Endothelial cell of umbilical vein (primary cell): ENCODE results near the gene ADCY2. TPM values are rescaled to one million over a fixed set of nuclear protein-coding genes. Genes with fewer than 3 reads are reported as not detected.

ENCODE experiments used
- BruUV-seq: library from RNA; stranded (reverse); fragments of 400-500 nt; replicated peaks from 2 replicates; lab custom pipeline; 2021; lab: Mats Ljungman, UMichigan
- CTCF ChIA-PET: fragments of 300-600, 350-600 bp; sonication (Branson Sonifier 250); formaldehyde crosslinking; loops from one replicate; lab custom pipeline; 2021; ENCODE audit warnings: antibody characterized with exemption, inconsistent platforms; lab: Charles Lee
- POLR2A ChIA-PET: fragments of 300-600, 350-600 bp; sonication (Branson Sonifier 250); formaldehyde crosslinking; loops from one replicate; lab custom pipeline; 2021; ENCODE audit warnings: antibody characterized with exemption, inconsistent platforms; lab: Charles Lee
- DNase-seq: peaks from one replicate; pipeline ENCODE4 v3.0.0-alpha.2; 2011; ENCODE audit warnings: low read depth, low spot score
- FAIRE-seq: peaks from 2 replicates; lab custom pipeline; 2011; peaks lifted over from hg19 to GRCh38; lab: Jason Lieb, UNC
- H2AFZ ChIP-seq: 2 replicates; pipeline ENCODE4 v1.6.0; 2012; ENCODE audit warnings: low read depth, low read length, control low read depth, inconsistent platforms
- H3K27ac ChIP-seq: 2 replicates; pipeline ENCODE4 v1.5.1; 2011; ENCODE audit warnings: low read depth, mild to moderate bottlenecking, control low read depth, low read length, moderate library complexity; ENCODE audit not compliant: insufficient read depth
- H3K27me3 ChIP-seq, 2 experiments: 2 replicates each; pipeline versions ENCODE4 v1.6.0 to v1.6.1; 2011; ENCODE audit warnings: low read length in 2 of 2, mixed read lengths in 1 of 2; ENCODE audit not compliant: control insufficient read depth in 2 of 2, insufficient read depth in 2 of 2
- H3K36me3 ChIP-seq, 2 experiments: 2 replicates in 1 of 2; 3 replicates in 1 of 2; pipeline ENCODE4 v1.5.1; 2011; ENCODE audit warnings: low read length in 2 of 2, mild to moderate bottlenecking in 1 of 2, moderate library complexity in 1 of 2; ENCODE audit not compliant: control insufficient read depth in 2 of 2, insufficient read depth in 2 of 2; ENCODE audit errors: extremely low read depth in 1 of 2
- H3K4me1 ChIP-seq: 3 replicates; pipeline ENCODE4 v1.5.1; 2011; ENCODE audit warnings: mild to moderate bottlenecking, low read length; ENCODE audit not compliant: control insufficient read depth, insufficient read depth; ENCODE audit errors: extremely low read depth
- H3K4me2 ChIP-seq: 2 replicates; pipeline ENCODE4 v1.6.1; 2011; ENCODE audit warnings: low read length, control low read depth, mixed read lengths; ENCODE audit not compliant: insufficient read depth
- H3K4me3 ChIP-seq, 3 experiments: fragments of 200-600 bp in 1 of 3; sonication (generic), shearing (Covaris generic) in 1 of 3; replicated peaks in 1 of 3; 2 replicates each; pipeline ENCODE4 v1.5.1; 2011 to 2016; ENCODE audit warnings: control low read depth in 3 of 3, low read length in 3 of 3, mild to moderate bottlenecking in 2 of 3, inconsistent platforms in 1 of 3, low read depth in 1 of 3, moderate library complexity in 1 of 3; ENCODE audit not compliant: insufficient read depth in 1 of 3
- H3K79me2 ChIP-seq: 2 replicates; pipeline ENCODE4 v1.6.0; 2012; ENCODE audit warnings: low read length, inconsistent platforms; ENCODE audit not compliant: control insufficient read depth, insufficient read depth
- H3K9ac ChIP-seq: replicated peaks from 2 replicates; pipeline ENCODE3; 2011; ENCODE audit warnings: low read length, control low read depth; ENCODE audit not compliant: insufficient read depth; ENCODE audit errors: extremely low read depth
- H3K9me1 ChIP-seq: replicated peaks from 3 replicates; pipeline ENCODE4 v1.6.0; 2011; ENCODE audit warnings: mild to moderate bottlenecking, low read length; ENCODE audit not compliant: control insufficient read depth, insufficient read depth; ENCODE audit errors: extremely low read depth
- H3K9me3 ChIP-seq: replicated peaks from 2 replicates; pipeline ENCODE4 v1.5.1; 2012; ENCODE audit warnings: low read length, inconsistent platforms; ENCODE audit not compliant: control insufficient read depth, insufficient read depth
- H4K20me1 ChIP-seq: replicated peaks from 2 replicates; pipeline ENCODE3; 2011; ENCODE audit warnings: mild to moderate bottlenecking, low read length; ENCODE audit not compliant: control insufficient read depth, insufficient read depth; ENCODE audit errors: extremely low read depth
- EZH2 ChIP-seq: IDR thresholded peaks from 2 replicates; pipeline ENCODE4 v1.6.1; 2012; ENCODE audit warnings: borderline replicate concordance, low read depth, mild to moderate bottlenecking, moderate library complexity, low read length, inconsistent platforms; ENCODE audit not compliant: severe bottlenecking
- FOS ChIP-seq: IDR thresholded peaks from 2 replicates; pipeline ENCODE4 v1.6.1; 2011; ENCODE audit warnings: mild to moderate bottlenecking, low read length, moderate library complexity, borderline replicate concordance; ENCODE audit not compliant: insufficient read depth
- GATA2 ChIP-seq: IDR thresholded peaks from 2 replicates; pipeline ENCODE4 v1.7.0; 2011; ENCODE audit warnings: low read depth, mild to moderate bottlenecking, moderate library complexity, mixed read lengths, low read length; ENCODE audit not compliant: insufficient read length, insufficient read depth
- JUN ChIP-seq: IDR thresholded peaks from 2 replicates; pipeline ENCODE4 v1.6.1; 2011; ENCODE audit warnings: borderline replicate concordance, low read depth; ENCODE audit not compliant: insufficient read length, insufficient read depth
- MYC ChIP-seq: IDR thresholded peaks from one replicate; pipeline ENCODE4 v1.6.1; 2011; ENCODE audit warnings: mild to moderate bottlenecking, low read depth, low read length
- POLR2A ChIP-seq: IDR thresholded peaks from 2 replicates; pipeline ENCODE4 v1.6.1; 2012; ENCODE audit warnings: low read depth, mild to moderate bottlenecking, control low read depth, low read length
- POLR2AphosphoS5 ChIP-seq: IDR thresholded peaks from 2 replicates; pipeline ENCODE4 v1.6.1; 2012; ENCODE audit warnings: low read depth, mild to moderate bottlenecking, control low read depth, low read length, moderate library complexity; ENCODE audit not compliant: insufficient read depth
- dilution Hi-C: fragments of 300-500 bp; cut with MboI; formaldehyde crosslinking; loops from one replicate; pipeline ENCODE4 v1.15.0; 2019; ENCODE audit warnings: low sequenced_read_pairs; ENCODE audit not compliant: extremely low pct_ligation_motif_present
- intact Hi-C: fragments of 100-400 bp; cut with micrococcal nuclease; formaldehyde crosslinking; loops from one replicate; pipeline ENCODE4 v1.10.0; 2022
- polyA plus RNA-seq, 4 experiments: library from polyadenylated mRNA; depleted of rRNA in 3 of 4; stranded (reverse) in 3 of 4; unstranded in 1 of 4; fragments of >200 nt; gene quantifications; 2 replicates each; pipeline versions ENCODE4 v1.2.1 to v1.2.3, GENCODE V29; 2011 to 2012; ENCODE audit warnings: missing spikeins in 1 of 4
- total RNA-seq: library from RNA; stranded (reverse); gene quantifications from 2 replicates; pipeline ENCODE4 v1.2.3, GENCODE V29; 2021
- TF ChIP-seq, protein P1 (sequence below), 2 donors: IDR thresholded peaks; 1 replicate in 1 of 2; 2 replicates in 1 of 2; pipeline ENCODE4 v1.5.1; 2011; ENCODE audit warnings: low read length in 2 of 2, mild to moderate bottlenecking in 2 of 2, moderate library complexity in 2 of 2, control low read depth in 1 of 2, inconsistent platforms in 1 of 2, low read depth in 1 of 2; ENCODE audit not compliant: insufficient read depth in 1 of 2; ENCODE audit errors: extremely low read depth in 1 of 2
- TF ChIP-seq, protein P2 (sequence below): IDR thresholded peaks from 2 replicates; pipeline ENCODE4 v1.6.1; 2011; ENCODE audit not compliant: insufficient read depth, insufficient read length

Gene ADCY2
- total and polyA plus RNA-seq, 2 donors (not counting 3 experiments of a cell fraction or from before 2014, with no cell fraction given), result under 0.01 TPM; not detected in 1

DNA sequence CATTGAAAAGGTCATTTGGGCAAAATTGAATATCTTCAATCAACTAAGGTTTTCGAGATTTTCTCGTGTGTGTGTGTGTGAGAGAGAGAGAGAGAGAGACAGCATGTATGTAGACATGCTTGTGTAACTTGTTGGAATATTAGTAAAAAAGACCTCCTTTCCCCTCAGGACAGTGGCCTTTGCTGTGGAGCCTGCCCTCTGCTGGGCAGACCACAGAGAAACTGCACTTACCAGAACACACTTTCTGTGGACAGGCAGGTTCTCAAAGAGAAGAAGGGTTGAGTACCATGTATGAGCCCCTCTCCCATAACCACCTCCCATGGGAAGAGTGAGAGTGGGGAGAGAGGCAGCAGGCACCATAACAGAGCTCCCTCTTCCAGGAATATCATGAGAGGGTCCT lies 409.4 kb downstream of the ADCY2 start:
- no peak overlapping the region for H3K9ac ChIP-seq
- CTCF ChIA-PET, result interaction anchor here (1.1 kb wide), 1 partner anchor 11 kb away, joined by 3 read pairs; no protein-coding TSS in a partner anchor
- H3K36me3 ChIP-seq, result no peaks in the 10 kb centered on the region
- intact Hi-C loops, result loop anchor here (1.0 kb wide), 1 partner anchor 1040 kb away; no protein-coding TSS in a partner anchor
- FAIRE-seq (no peak), DNase-seq (no peak)
- H3K4me3 ChIP-seq, result no peak overlapping the region
- H3K4me2 ChIP-seq, result no peak overlapping the region
- POLR2A ChIA-PET, result no interaction called here
- no peak overlapping the region for H2AFZ ChIP-seq
- no peaks in the 10 kb centered on the region for H3K79me2 ChIP-seq
- no peak overlapping the region for H3K27ac ChIP-seq
- H3K9me1 ChIP-seq, result no peaks in the 10 kb centered on the region
- H3K9me3 ChIP-seq, result no peaks in the 10 kb centered on the region
- no peak for TF ChIP-seq POLR2AphosphoS5
- TF ChIP-seq, protein P1, sequence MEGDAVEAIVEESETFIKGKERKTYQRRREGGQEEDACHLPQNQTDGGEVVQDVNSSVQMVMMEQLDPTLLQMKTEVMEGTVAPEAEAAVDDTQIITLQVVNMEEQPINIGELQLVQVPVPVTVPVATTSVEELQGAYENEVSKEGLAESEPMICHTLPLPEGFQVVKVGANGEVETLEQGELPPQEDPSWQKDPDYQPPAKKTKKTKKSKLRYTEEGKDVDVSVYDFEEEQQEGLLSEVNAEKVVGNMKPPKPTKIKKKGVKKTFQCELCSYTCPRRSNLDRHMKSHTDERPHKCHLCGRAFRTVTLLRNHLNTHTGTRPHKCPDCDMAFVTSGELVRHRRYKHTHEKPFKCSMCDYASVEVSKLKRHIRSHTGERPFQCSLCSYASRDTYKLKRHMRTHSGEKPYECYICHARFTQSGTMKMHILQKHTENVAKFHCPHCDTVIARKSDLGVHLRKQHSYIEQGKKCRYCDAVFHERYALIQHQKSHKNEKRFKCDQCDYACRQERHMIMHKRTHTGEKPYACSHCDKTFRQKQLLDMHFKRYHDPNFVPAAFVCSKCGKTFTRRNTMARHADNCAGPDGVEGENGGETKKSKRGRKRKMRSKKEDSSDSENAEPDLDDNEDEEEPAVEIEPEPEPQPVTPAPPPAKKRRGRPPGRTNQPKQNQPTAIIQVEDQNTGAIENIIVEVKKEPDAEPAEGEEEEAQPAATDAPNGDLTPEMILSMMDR (IDR thresholded peaks at IDR 0.05; ENCODE audit: extremely low read depth in 1 of 2, insufficient read depth in 1 of 2, low read depth in 1 of 2, low read length in 2 of 2), result peak; percentile 4 to 5
- no TSS peak for BruUV-seq
- dilution Hi-C loops, result no loop called here
- no peaks in the 10 kb centered on the region for H4K20me1 ChIP-seq
- H3K4me1 ChIP-seq, result no peaks in the 10 kb centered on the region
- H3K27me3 ChIP-seq, result no peaks in the 10 kb centered on the region

DNA sequence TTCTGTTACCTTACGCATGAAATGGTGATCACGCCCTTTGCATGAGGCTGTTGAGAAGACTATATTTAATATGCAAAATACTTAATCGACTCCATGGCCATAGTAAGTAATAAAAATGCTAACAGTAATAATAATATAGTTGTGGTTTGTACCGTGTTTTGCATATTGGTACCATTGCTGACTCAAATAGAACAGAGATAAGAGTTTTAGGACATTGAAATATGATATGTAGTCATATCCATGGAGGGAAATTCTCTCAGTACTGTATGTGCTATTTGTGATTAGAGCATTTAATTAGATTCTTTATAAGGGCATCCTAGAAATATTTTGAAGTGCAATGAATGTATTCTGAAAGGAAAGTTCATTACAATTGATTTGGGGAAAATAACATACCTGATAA lies 413.1 kb downstream of the ADCY2 start:
- Histone ChIP-seq H3K9me1 (no peaks in the 10 kb centered on the region), H3K79me2 (no peaks in the 10 kb centered on the region), H3K4me3 (no peak overlapping the region), H3K27me3 (no peaks in the 10 kb centered on the region), H3K9ac (no peak overlapping the region), H2AFZ (no peak overlapping the region), H3K27ac (no peak overlapping the region), H4K20me1 (no peaks in the 10 kb centered on the region), H3K36me3 (no peaks in the 10 kb centered on the region), H3K9me3 (no peaks in the 10 kb centered on the region), H3K4me1 (no peaks in the 10 kb centered on the region), H3K4me2 (no peak overlapping the region)
- TF ChIP-seq JUN (no peak), GATA2 (no peak), MYC (no peak), FOS (no peak), POLR2A (no peak), POLR2AphosphoS5 (no peak), EZH2 (no peak)
- TF ChIP-seq, protein P2, sequence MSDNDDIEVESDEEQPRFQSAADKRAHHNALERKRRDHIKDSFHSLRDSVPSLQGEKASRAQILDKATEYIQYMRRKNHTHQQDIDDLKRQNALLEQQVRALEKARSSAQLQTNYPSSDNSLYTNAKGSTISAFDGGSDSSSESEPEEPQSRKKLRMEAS, result no peak
- TF ChIP-seq, protein P1 (IDR thresholded peaks at IDR 0.05; ENCODE audit: extremely low read depth in 1 of 2, insufficient read depth in 1 of 2, low read depth in 1 of 2, low read length in 2 of 2), result no peak
- no peak for DNase-seq
- no TSS peak for BruUV-seq
- intact Hi-C loops, result no loop called here
- no peak for FAIRE-seq
- ChIA-PET CTCF (no interaction called here), POLR2A (no interaction called here)
- dilution Hi-C loops, result no loop called here
